Bronchial epithelial cell (primary cell): ENCODE measurements around the gene TAF1C. TPM values are rescaled to one million over a fixed set of nuclear protein-coding genes. Genes with fewer than 3 reads are reported as not detected.

Experiments used
- DNase-seq: peaks from one replicate; pipeline ENCODE4 v3.0.0-alpha.2; 2010; ENCODE audit warnings: low read depth
- FAIRE-seq: peaks from 2 replicates; lab custom pipeline; 2011; peaks lifted over from hg19 to GRCh38; lab: Jason Lieb, UNC
- H3K27me3 ChIP-seq: 2 replicates; pipeline ENCODE4 v1.5.1; 2011; ENCODE audit warnings: low read length; ENCODE audit not compliant: control insufficient read depth, insufficient read depth
- H3K36me3 ChIP-seq: 2 replicates; pipeline ENCODE4 v1.5.1; 2011; ENCODE audit warnings: low read length; ENCODE audit not compliant: control insufficient read depth, insufficient read depth
- H3K4me3 ChIP-seq: 2 replicates; pipeline ENCODE4 v1.5.1; 2011; ENCODE audit warnings: mild to moderate bottlenecking, low read depth, low read length, control low read depth
- CTCF ChIP-seq: IDR thresholded peaks from 2 replicates; pipeline ENCODE4 v1.5.1; 2011; ENCODE audit warnings: mild to moderate bottlenecking, moderate library complexity, low read length, control low read depth, inconsistent platforms; ENCODE audit not compliant: insufficient read depth, severe bottlenecking
- total RNA-seq: library from RNA; depleted of rRNA; stranded (reverse); fragments of >200 nt; gene quantifications from 2 replicates; pipeline ENCODE4 v1.2.1, GENCODE V29; 2014

Gene TAF1C
- total RNA-seq, 1 donor from 2014 or later: 7.9 TPM

DNA sequence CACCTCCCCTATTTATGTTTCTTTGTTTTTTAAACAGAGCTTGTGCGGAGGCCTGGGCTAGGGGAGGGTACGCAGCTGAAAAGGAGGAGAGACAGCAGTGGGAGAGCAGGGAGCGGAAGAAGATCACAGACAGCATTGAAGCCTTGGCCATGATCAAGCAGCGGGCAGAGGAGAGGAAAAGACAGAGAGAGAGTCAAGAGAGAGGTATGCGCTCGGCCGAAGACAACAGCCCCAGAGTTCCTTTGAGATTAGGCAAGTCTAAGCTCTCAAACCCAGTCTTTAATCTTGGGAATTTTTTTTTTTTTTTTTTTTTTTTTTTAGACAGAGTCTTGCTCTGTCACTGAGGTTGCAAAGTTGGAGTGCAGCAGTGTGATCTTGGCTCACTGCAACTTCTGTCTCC lies 21.1 kb downstream of the TAF1C start:
- H3K27me3 ChIP-seq: peaks cover 4% of the 10 kb centered on the region
- no peak for FAIRE-seq
- no peak overlapping the region for H3K4me3 ChIP-seq
- no peak for DNase-seq
- TF ChIP-seq CTCF: no peak
- H3K36me3 ChIP-seq: no peaks in the 10 kb centered on the region

- Histone ChIP-seq H3K36me3 (no peaks in the 10 kb centered on the region), H3K4me3 (no peak overlapping the region), H3K27me3 (peaks cover 7% of the 10 kb centered on the region)
- no peak for TF ChIP-seq CTCF
- DNase-seq (no peak), FAIRE-seq (no peak)
Measured at GRCh38 chr16:84161801-84162200, 25.1 kb downstream of the TAF1C start.

DNA sequence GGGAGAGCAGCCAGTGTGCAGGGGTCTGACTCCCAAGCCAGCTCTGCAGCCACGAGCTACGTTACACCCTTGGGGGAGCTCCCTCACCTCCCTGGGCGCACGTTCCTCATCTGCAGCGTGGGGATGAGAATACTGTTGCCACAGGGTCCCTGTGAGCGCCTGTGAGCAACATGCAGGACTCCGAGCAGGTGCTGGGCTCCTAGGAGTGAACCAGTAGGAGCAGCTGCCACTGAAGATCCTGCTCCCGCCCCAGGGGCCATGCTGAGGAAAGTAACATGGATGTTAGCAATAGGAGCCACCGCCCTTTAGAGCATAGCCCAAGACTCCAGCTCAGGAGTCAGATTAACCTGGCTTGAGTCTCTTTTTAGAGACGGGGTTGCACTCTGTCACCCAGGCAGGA lies 25.8 kb downstream of the TAF1C start:
- H3K27me3 ChIP-seq: peaks cover 5% of the 10 kb centered on the region
- DNase-seq (no peak), FAIRE-seq (no peak)
- H3K4me3 ChIP-seq: no peak overlapping the region
- no peaks in the 10 kb centered on the region for H3K36me3 ChIP-seq
- no peak for TF ChIP-seq CTCF

GRCh38 chr16:84159800-84160199 lies 27.1 kb downstream of the TAF1C start:
- TF ChIP-seq CTCF: no peak
- H3K36me3 ChIP-seq: no peaks in the 10 kb centered on the region
- no peak overlapping the region for H3K4me3 ChIP-seq
- FAIRE-seq (no peak), DNase-seq (no peak)
- H3K27me3 ChIP-seq: peaks cover 5% of the 10 kb centered on the region

GRCh38 chr16:84159007-84159406 lies 27.9 kb downstream of the TAF1C start:
- FAIRE-seq (no peak), DNase-seq (no peak)
- H3K36me3 ChIP-seq: no peaks in the 10 kb centered on the region
- H3K27me3 ChIP-seq: peaks cover 5% of the 10 kb centered on the region
- no peak for TF ChIP-seq CTCF
- H3K4me3 ChIP-seq: no peak overlapping the region

GRCh38 chr16:84156342-84156784 lies 30.5 kb downstream of the TAF1C start:
- FAIRE-seq (no peak), DNase-seq (peak; percentile 72)
- H3K27me3 ChIP-seq: peaks cover 5% of the 10 kb centered on the region
- no peak overlapping the region for H3K4me3 ChIP-seq
- TF ChIP-seq CTCF: no peak
- no peaks in the 10 kb centered on the region for H3K36me3 ChIP-seq
